Measurements from ENCODE around the gene HBA2.

GRCh38 chr16:200388-200787 lies 27.7 kb downstream of the HBA2 start:
- TF ChIP-seq, protein P1, sequence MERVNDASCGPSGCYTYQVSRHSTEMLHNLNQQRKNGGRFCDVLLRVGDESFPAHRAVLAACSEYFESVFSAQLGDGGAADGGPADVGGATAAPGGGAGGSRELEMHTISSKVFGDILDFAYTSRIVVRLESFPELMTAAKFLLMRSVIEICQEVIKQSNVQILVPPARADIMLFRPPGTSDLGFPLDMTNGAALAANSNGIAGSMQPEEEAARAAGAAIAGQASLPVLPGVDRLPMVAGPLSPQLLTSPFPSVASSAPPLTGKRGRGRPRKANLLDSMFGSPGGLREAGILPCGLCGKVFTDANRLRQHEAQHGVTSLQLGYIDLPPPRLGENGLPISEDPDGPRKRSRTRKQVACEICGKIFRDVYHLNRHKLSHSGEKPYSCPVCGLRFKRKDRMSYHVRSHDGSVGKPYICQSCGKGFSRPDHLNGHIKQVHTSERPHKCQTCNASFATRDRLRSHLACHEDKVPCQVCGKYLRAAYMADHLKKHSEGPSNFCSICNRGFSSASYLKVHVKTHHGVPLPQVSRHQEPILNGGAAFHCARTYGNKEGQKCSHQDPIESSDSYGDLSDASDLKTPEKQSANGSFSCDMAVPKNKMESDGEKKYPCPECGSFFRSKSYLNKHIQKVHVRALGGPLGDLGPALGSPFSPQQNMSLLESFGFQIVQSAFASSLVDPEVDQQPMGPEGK (CRISPR knock-in tag; IDR thresholded peaks at IDR 0.05; ENCODE audit: borderline replicate concordance), result no peak
- TF ChIP-seq ZNF565 (CRISPR knock-in tag; conservative IDR thresholded peaks at IDR 0.05; ENCODE audit: low read depth), result no peak
- TF ChIP-seq ZC3H10 (CRISPR knock-in tag; IDR thresholded peaks at IDR 0.05), result no peak
- TF ChIP-seq, protein P2, sequence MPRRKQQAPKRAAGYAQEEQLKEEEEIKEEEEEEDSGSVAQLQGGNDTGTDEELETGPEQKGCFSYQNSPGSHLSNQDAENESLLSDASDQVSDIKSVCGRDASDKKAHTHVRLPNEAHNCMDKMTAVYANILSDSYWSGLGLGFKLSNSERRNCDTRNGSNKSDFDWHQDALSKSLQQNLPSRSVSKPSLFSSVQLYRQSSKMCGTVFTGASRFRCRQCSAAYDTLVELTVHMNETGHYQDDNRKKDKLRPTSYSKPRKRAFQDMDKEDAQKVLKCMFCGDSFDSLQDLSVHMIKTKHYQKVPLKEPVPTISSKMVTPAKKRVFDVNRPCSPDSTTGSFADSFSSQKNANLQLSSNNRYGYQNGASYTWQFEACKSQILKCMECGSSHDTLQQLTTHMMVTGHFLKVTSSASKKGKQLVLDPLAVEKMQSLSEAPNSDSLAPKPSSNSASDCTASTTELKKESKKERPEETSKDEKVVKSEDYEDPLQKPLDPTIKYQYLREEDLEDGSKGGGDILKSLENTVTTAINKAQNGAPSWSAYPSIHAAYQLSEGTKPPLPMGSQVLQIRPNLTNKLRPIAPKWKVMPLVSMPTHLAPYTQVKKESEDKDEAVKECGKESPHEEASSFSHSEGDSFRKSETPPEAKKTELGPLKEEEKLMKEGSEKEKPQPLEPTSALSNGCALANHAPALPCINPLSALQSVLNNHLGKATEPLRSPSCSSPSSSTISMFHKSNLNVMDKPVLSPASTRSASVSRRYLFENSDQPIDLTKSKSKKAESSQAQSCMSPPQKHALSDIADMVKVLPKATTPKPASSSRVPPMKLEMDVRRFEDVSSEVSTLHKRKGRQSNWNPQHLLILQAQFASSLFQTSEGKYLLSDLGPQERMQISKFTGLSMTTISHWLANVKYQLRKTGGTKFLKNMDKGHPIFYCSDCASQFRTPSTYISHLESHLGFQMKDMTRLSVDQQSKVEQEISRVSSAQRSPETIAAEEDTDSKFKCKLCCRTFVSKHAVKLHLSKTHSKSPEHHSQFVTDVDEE (CRISPR knock-in tag; IDR thresholded peaks at IDR 0.05), result no peak
- TF ChIP-seq SNAI2 (CRISPR knock-in tag; IDR thresholded peaks at IDR 0.05), result no peak
- no peak for TF ChIP-seq TCF4 (CRISPR knock-in tag; IDR thresholded peaks at IDR 0.05; ENCODE audit: borderline replicate concordance)
- TF ChIP-seq ZFP3 (CRISPR knock-in tag; IDR thresholded peaks at IDR 0.05), result no peak
- no peak for TF ChIP-seq CREB5 (CRISPR knock-in tag; IDR thresholded peaks at IDR 0.05; ENCODE audit: low read depth)
- TF ChIP-seq CSDC2 (CRISPR knock-in tag; IDR thresholded peaks at IDR 0.05), result no peak
- TF ChIP-seq POU6F1 (CRISPR knock-in tag; IDR thresholded peaks at IDR 0.05; ENCODE audit: borderline replicate concordance, low read depth), result no peak
- TF ChIP-seq BACH2 (CRISPR knock-in tag; IDR thresholded peaks at IDR 0.05; ENCODE audit: borderline replicate concordance), result no peak
- TF ChIP-seq, protein P3, sequence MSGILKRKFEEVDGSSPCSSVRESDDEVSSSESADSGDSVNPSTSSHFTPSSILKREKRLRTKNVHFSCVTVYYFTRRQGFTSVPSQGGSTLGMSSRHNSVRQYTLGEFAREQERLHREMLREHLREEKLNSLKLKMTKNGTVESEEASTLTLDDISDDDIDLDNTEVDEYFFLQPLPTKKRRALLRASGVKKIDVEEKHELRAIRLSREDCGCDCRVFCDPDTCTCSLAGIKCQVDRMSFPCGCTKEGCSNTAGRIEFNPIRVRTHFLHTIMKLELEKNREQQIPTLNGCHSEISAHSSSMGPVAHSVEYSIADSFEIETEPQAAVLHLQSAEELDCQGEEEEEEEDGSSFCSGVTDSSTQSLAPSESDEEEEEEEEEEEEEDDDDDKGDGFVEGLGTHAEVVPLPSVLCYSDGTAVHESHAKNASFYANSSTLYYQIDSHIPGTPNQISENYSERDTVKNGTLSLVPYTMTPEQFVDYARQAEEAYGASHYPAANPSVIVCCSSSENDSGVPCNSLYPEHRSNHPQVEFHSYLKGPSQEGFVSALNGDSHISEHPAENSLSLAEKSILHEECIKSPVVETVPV (CRISPR knock-in tag; IDR thresholded peaks at IDR 0.05), result no peak
- no peak for TF ChIP-seq ZNF8 (CRISPR knock-in tag; IDR thresholded peaks at IDR 0.05)

All from SK-N-SH treated with all-trans-retinoic acid at 6 μM for 48 hours (cell line).